GM12878 (cell line): ENCODE measurements around the gene F2.

ENCODE experiments used
- TF ChIP-seq, protein P1 (sequence below): IDR thresholded peaks from 2 replicates; pipeline ENCODE4 v1.6.1; 2011; ENCODE audit warnings: low read depth, mild to moderate bottlenecking, low read length, moderate library complexity, borderline replicate concordance; ENCODE audit errors: extremely low read depth
- TF ChIP-seq, protein P2 (sequence below): fragments of 450-650 bp; formaldehyde crosslinking; IDR thresholded peaks from 2 replicates; pipeline ENCODE4 v1.4.0; 2022; ENCODE audit warnings: mild to moderate bottlenecking, moderate library complexity

DNA sequence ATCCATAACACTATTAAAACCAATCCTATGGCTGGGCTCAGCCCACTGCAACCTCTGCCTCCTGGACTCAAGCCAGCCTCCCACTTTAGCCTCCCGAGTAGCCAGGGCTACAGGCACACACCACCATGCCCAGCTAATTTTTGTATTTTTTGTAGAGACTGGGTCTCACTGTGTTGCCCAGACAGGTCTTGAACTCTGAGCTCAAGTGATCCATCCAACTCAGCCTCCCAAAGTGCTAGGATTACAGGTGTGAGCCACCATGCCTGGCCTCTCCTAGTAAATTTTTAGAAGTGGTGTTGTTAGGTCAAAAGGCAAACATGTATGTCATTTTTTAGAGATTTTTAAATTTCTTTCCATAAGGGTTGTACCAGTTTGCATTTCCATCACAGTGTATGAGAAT lies 14.2 kb downstream of the F2 start:
- TF ChIP-seq, protein P1, sequence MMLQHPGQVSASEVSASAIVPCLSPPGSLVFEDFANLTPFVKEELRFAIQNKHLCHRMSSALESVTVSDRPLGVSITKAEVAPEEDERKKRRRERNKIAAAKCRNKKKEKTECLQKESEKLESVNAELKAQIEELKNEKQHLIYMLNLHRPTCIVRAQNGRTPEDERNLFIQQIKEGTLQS, result no peak
- TF ChIP-seq, protein P2, sequence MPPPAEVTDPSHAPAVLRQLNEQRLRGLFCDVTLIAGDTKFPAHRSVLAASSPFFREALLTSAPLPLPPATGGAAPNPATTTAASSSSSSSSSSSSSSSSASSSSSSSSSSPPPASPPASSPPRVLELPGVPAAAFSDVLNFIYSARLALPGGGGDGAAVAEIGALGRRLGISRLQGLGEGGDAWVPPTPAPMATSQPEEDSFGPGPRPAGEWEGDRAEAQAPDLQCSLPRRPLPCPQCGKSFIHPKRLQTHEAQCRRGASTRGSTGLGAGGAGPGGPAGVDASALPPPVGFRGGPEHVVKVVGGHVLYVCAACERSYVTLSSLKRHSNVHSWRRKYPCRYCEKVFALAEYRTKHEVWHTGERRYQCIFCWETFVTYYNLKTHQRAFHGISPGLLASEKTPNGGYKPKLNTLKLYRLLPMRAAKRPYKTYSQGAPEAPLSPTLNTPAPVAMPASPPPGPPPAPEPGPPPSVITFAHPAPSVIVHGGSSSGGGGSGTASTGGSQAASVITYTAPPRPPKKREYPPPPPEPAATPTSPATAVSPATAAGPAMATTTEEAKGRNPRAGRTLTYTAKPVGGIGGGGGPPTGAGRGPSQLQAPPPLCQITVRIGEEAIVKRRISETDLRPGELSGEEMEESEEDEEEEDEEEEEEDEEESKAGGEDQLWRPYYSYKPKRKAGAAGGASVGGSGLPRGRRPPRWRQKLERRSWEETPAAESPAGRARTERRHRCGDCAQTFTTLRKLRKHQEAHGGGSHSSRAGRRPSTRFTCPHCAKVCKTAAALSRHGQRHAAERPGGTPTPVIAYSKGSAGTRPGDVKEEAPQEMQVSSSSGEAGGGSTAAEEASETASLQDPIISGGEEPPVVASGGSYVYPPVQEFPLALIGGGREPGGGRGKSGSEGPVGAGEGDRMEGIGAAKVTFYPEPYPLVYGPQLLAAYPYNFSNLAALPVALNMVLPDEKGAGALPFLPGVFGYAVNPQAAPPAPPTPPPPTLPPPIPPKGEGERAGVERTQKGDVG, result no peak
